ENCODE results near the gene TLCD4. TPM values are rescaled to one million over a fixed set of nuclear protein-coding genes. Genes with fewer than 3 reads are reported as not detected.

TLCD4 gene, protein sequence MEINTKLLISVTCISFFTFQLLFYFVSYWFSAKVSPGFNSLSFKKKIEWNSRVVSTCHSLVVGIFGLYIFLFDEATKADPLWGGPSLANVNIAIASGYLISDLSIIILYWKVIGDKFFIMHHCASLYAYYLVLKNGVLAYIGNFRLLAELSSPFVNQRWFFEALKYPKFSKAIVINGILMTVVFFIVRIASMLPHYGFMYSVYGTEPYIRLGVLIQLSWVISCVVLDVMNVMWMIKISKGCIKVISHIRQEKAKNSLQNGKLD
- polyA plus RNA-seq (ENCODE audit: insufficient read length in 3 of 3) = 1 to 10 TPM; 6.4 to 7.1 (median 7.0) TPM
- long read RNA-seq, donor 1, full-length matches to known transcripts = 1 of 1 reads
- long read RNA-seq, donor 1, partial matches to known transcripts = 0 of 1 reads
- long read RNA-seq, donor 1, other reads (novel, unspliced or antisense) = 0 of 1 reads
- long read RNA-seq, donor 2 = 0 reads
- long read RNA-seq, donor 3, full-length matches to known transcripts = 2 of 2 reads
- long read RNA-seq, donor 3, partial matches to known transcripts = 0 of 2 reads
- long read RNA-seq, donor 3, other reads (novel, unspliced or antisense) = 0 of 2 reads
- long read RNA-seq, donor 4, full-length matches to known transcripts = 3 of 3 reads
- long read RNA-seq, donor 4, partial matches to known transcripts = 0 of 3 reads
- long read RNA-seq, donor 4, other reads (novel, unspliced or antisense) = 0 of 3 reads
- long read RNA-seq, donor 5 = 0 reads
- long read RNA-seq, donor 6, full-length matches to known transcripts = 3 of 3 reads
- long read RNA-seq, donor 6, partial matches to known transcripts = 0 of 3 reads
- long read RNA-seq, donor 6, other reads (novel, unspliced or antisense) = 0 of 3 reads
- long read RNA-seq, donor 7, full-length matches to known transcripts = 2 of 2 reads
- long read RNA-seq, donor 7, partial matches to known transcripts = 0 of 2 reads
- long read RNA-seq, donor 7, other reads (novel, unspliced or antisense) = 0 of 2 reads
- long read RNA-seq, donor 8, full-length matches to known transcripts = 5 of 5 reads
- long read RNA-seq, donor 8, partial matches to known transcripts = 0 of 5 reads
- long read RNA-seq, donor 8, other reads (novel, unspliced or antisense) = 0 of 5 reads
- long read RNA-seq, donor 9, full-length matches to known transcripts = 1 of 1 reads
- long read RNA-seq, donor 9, partial matches to known transcripts = 0 of 1 reads
- long read RNA-seq, donor 9, other reads (novel, unspliced or antisense) = 0 of 1 reads
- long read RNA-seq, donor 10, full-length matches to known transcripts = 3 of 3 reads
- long read RNA-seq, donor 10, partial matches to known transcripts = 0 of 3 reads
- long read RNA-seq, donor 10, other reads (novel, unspliced or antisense) = 0 of 3 reads
- long read RNA-seq, donor 11, full-length matches to known transcripts = 1 of 1 reads
- long read RNA-seq, donor 11, partial matches to known transcripts = 0 of 1 reads
- long read RNA-seq, donor 11, other reads (novel, unspliced or antisense) = 0 of 1 reads
- long read RNA-seq, donor 12 = 0 reads
- long read RNA-seq, donor 13, full-length matches to known transcripts = 6 of 6 reads
- long read RNA-seq, donor 13, partial matches to known transcripts = 0 of 6 reads
- long read RNA-seq, donor 13, other reads (novel, unspliced or antisense) = 0 of 6 reads
- long read RNA-seq, donor 14, full-length matches to known transcripts = 3 of 3 reads
- long read RNA-seq, donor 14, partial matches to known transcripts = 0 of 3 reads
- long read RNA-seq, donor 14, other reads (novel, unspliced or antisense) = 0 of 3 reads
- long read RNA-seq, donor 15, full-length matches to known transcripts = 1 of 1 reads
- long read RNA-seq, donor 15, partial matches to known transcripts = 0 of 1 reads
- long read RNA-seq, donor 15, other reads (novel, unspliced or antisense) = 0 of 1 reads
- long read RNA-seq, donor 16, full-length matches to known transcripts = 4 of 4 reads
- long read RNA-seq, donor 16, partial matches to known transcripts = 0 of 4 reads
- long read RNA-seq, donor 16, other reads (novel, unspliced or antisense) = 0 of 4 reads

DNA sequence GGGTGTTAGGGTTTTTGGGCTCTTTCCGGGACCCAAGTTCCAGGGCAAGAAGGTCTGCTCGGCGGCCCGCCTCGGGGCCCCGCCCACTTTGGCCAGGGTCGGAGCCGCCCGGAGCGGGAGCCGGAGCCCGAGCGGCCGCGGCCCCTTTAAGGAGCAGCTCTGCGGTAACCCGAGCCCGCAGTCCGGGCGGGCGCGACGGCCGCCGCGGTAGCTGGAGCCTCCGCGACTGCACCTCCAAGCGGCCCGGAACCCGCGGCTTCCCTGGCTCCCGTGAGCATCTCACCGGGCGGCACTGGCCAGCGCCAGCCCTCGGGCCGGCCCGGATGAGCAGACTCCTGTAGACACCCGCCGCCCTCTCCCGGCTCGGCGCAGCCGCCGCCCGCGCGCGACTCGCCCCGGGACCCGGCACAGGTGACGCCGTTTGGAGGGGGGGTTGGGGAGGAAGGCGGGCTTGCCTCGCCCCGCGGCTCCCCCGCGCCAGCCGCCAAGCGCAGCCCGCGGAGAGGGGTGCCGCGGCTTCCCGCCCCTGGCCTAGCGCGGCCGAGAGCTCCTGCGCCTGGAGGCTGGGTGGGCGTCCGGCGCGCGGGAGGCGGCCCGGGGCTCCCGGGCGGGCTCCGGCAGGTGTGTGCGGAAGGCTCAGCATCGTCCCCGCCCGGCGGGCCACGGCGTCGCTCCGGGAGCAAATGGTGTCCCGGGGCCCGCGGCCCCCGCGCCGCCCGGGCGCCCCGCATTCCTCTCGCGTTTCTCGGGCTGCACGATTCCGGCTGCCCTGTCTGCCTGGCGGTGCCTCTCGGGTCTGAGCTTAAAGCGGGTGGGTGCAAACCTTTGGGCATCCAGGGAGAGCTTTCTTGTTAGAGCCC is at the start of gene TLCD4:
Gene TLCD4 (plus strand): TSS at position 149 of the 860 bp plus-strand sequence. CDS start 26,547 bp downstream, outside the sequence.
- DNase-seq (ENCODE audit: extremely low read depth in 1 of 11, low read depth in 9 of 11, low spot score in 4 of 11) = peak; percentile 31 to 64 (median 47)

DNA sequence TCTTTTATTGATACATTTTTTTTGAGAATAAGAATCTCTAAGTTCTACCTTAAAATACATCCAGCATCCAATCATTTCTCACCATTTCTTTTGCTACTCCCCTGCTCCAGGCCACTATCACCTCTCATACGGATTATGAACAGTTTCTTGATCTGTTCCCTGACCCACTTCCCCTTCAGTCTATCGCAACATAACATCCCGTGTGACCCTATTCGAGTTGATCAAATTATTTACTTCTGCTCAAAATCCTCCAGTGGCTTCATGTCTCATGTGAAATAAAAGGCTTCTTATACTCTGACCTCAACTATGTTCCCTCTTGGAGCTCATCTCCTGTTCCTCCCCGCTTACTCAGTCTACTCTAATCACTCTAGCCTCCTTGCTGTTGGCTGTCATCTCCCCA is 49.6 kb upstream of the TLCD4 start:
- no peak for DNase-seq (ENCODE audit: extremely low read depth in 1 of 11, low read depth in 9 of 11, low spot score in 4 of 11)

DNA sequence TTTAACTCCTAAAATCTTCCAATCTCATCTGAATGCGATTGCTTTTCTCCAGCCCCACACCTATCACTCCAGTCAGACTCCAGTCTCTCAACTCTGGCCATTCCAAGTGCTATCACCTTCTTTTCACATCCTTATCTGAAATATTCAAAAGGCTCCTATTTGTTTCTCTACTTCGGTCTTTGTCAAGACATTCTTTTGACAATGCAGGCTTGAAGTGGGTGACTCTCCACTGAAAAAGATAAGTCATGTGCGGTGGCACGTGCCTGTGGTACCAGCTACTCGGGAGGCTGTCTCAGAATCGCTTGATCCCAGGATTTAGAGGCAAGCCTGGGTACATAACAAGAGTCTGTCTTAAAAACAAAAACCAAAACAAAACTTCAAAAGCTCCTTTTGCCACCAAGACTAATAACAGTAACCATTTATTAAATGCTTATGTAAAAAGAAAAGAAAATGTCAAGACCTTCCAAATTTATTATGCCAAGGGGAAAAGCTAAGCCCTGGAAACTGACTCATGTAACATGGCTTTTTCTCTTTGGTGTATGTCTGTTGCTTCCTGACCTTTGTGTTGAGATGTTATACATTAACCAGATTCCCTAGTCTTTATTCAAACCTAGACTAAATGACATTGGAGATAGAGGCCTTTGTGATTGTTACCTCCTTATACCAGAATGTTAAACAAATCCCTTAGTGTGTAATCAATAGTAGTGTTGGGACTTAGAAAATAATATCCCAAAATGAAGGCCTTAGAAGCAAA is 48.0 kb upstream of the TLCD4 start:
- DNase-seq (ENCODE audit: extremely low read depth in 1 of 11, low read depth in 9 of 11, low spot score in 4 of 11) = no peak

DNA sequence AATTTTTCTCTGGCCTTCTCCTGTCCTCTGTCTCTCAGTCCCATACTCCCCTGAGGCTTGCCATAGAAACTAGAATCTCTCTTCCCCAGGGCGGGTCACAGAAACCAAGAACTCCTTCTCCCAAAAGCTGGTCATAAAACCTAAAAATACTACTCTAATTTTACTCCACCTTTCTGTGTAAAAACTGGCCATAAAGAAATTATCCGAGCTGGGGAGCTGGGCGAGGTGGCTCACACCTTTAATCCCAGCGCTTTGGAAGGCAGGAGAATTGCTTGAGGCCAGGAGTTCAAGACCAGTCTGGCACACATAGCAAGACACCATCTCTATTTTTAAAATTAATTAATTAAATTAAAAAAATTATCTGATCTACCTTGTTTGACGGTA is 47.5 kb upstream of the TLCD4 start:
- no peak for DNase-seq (ENCODE audit: extremely low read depth in 1 of 11, low read depth in 9 of 11, low spot score in 4 of 11)

DNA sequence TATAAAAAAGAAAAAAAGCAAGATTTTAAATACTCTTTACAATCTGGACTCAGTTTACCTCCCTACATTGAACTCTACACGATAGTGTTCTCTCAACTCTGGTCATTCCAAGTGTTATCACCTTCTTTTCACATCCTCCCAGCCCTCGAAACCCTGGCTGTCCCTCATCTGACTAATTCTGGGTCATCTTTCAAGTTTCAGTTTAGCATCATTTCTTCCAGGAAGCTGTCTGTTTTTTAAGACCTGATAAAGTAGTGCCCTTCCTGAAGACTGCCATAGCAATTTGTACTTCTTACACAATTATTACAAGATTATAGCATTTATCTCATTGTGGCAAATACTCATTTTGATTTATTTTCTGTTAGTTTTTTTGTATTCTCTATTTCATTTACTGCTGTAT is 45.6 kb upstream of the TLCD4 start:
- no peak for DNase-seq (ENCODE audit: extremely low read depth in 1 of 11, low read depth in 9 of 11, low spot score in 4 of 11)

DNA sequence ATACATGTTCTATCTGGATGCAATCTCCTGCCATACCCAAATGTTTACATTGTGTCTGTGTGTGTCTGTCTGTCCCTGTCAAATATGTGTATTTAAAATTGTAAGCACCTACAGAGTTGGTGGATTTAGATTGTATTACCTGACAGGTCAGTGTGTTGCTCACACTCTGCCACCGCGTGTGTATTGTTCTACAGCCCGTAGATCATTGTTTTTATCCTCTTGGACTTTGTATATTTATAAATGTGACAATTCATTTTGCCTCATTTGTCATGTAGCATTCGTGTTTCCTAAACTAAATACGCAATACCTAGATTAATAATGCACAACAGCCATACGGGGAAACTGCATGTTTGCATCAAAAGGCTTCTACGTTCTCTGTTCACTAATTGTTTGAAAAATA is 45.0 kb upstream of the TLCD4 start:
- no peak for DNase-seq (ENCODE audit: extremely low read depth in 1 of 11, low read depth in 9 of 11, low spot score in 4 of 11)

DNA sequence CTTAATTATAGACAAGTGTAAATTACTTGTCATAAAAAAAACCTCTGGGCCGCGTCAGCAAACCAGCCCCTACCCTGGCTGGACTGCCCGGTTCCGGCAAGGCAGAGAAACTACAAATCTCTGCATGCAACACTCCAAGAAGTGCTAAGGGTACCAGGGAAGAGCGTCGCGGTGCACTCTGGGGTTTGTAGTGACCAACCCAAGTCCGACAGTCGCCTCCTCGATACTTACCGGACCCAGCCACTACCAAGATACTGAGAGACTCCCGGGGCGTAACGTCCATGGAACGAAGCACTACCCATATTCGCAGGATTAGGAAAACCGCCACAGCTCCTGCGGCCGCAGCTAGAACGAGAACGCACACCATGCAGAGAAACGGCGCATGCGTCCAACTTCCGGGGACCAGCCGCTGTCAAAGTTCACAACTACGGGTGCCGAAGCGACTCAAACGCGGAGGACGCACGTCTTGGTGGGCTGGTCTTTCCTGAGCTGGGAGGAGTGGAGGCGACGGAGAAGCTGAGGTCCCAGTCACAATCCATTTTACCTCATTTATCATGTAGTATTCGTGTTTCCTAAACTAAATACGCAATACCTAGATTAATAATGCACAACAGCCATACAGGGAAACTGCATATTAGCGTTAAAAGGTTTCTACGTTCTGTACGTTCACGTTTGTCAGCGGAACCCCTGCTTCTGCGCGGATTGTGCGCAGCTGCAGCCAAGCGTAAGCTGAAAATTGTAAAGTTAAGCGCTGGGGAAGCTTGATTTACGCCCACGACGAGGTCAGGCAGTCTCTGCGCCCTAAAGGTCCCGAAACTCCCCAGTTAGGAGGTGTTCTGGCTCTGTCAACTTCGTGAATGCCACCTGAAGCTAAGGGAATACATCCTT is 44.4 kb upstream of the TLCD4 start, which contains the start of gene ALG14:
Gene ALG14 (minus strand): TSS at position 420 of the 888 bp plus-strand sequence. CDS start 53 bp downstream, at position 367.
- DNase-seq (ENCODE audit: extremely low read depth in 1 of 11, low read depth in 9 of 11, low spot score in 4 of 11) = peak; percentile 89 to 97 (median 95)

DNA sequence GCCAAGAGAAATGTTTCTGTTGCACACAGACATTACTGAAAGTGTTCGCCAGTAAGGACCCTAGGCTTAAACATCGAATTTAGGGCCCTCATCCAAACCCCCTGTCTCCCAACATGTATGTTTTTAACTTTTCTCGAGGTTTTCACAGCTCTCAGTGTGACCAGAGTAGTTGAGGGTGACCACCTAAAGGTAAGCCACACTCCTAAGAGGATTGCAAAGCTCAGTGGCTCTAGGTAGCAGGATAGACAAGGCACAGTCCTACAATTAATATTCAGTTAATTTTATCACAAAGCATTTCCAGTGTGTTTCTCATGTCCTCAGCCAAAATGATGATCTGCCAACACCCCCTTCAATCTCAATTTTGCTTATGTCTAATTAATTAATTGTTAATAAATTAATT is 43.7 kb upstream of the TLCD4 start:
- DNase-seq (ENCODE audit: extremely low read depth in 1 of 11, low read depth in 9 of 11, low spot score in 4 of 11) = no peak

DNA sequence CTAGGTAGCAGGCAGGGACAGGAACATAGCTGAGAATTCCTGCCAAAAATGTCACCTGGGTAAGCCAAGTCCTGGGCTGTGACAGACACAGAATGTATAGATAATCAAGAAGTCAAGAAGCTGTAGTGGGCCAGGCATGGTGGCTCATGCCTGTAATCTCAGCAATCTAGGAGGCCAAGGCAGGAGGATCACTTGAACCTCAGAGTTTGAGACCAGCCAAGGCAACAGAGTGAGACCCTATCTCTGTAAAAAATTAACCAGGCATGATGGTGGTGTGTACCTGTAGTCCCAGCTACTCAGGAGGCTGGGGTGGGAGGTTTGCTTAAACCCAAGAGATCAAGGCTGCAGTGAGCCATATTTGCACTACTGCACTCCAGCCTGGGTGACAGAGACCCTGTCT is 41.1 kb upstream of the TLCD4 start:
- DNase-seq (ENCODE audit: extremely low read depth in 1 of 11, low read depth in 9 of 11, low spot score in 4 of 11) = no peak

DNA sequence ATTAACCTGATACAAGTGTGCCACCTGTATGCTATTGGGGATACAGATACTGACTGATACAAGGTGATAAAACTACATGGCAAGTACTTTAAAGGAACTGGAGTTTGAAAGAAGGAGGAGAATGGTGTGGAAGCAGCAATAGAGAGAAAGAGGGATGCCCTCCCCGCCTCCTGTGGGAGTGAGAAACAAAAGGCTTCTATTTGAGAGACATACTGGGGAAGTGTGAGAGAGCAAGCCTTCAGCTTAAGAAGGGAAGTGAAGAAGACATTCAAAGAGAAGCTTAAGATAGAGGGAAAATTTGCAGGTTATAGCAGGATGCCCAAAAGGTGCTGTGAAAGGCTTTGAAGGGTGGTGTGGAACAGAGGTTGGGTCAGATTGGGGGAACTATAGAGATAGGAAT is 36.7 kb upstream of the TLCD4 start:
- no peak for DNase-seq (ENCODE audit: extremely low read depth in 1 of 11, low read depth in 9 of 11, low spot score in 4 of 11)

DNA sequence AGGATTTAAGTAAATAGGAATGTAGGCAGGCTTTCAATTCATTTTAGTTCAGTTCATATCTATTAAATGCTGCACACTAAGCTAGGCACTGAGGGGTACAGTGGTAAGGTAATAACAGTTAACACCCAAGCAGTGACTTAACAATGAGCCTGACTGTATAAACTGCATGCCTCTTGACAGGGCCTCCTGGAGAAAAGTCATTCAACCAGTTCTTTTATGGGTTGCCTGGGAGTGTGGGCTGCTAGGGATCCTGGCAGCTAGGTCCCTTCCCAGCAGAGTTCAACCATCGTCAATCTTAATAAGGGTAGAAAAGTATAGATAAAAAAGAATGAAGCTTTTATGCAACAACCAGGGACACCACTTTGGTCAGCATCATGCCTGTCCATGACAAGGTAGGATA is 36.3 kb upstream of the TLCD4 start:
- DNase-seq (ENCODE audit: extremely low read depth in 1 of 11, low read depth in 9 of 11, low spot score in 4 of 11) = no peak

DNA sequence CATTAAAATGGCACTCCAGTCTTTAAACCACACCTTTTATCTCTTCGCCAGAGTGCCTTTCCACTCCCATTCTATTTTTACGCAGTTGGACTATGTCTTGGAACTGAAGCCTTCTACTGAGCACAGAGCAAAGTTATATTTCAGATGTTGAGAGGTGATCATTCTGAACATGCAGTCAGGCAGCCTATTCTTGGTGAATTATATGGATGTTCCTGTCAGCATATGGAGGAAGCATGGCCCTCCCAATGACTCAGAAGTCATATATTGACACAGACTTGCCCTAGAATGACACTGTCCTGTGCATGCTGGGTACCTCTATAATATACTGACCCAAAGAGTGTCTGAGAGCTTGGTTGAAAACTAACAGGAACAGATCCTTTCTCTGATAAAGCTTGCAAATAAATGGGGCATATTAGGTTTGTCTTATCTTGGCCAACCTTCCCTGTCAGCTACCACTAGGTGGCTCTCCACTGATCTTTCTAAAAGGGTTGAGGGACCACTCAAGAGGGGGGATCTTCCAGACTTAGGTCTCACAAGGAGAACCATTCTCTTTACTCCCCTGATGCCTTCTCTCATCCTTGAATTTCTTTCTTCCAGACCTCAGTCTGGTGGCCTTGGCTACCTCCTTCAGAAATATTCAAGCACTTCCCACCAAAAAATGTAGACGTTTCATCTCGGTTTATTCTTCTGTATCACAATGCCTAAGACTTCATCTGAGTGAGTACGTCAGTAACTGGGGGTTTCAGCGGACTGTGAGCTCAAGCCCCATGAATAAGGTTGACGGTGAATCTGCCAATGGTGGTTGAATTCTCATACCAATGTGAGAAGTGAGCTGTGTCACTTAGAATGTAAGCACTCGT is 32.6 kb upstream of the TLCD4 start:
- peak in 2 of 11 donors; percentile 24 to 29 for DNase-seq (ENCODE audit: extremely low read depth in 1 of 11, low read depth in 9 of 11, low spot score in 4 of 11)

DNA sequence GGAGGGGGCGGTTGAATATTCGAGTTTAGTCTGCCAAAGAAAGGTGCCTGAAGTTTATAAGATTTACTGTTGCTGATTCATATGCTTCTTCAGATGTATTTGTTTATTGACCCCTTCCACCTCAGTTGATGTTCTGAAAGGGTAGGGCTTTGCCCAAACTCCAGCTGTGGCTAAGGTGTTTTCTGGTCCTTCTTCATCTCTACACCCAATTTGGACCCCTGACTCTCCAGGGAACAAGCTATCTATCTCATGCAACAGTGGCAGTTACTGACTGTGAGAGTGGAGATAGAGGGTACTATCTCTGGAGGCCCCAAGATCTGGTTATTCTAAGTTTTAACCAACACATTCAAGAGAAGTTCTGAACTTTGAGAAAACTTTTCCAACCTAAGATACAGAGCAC is 31.8 kb upstream of the TLCD4 start:
- DNase-seq (ENCODE audit: extremely low read depth in 1 of 11, low read depth in 9 of 11, low spot score in 4 of 11) = no peak

DNA sequence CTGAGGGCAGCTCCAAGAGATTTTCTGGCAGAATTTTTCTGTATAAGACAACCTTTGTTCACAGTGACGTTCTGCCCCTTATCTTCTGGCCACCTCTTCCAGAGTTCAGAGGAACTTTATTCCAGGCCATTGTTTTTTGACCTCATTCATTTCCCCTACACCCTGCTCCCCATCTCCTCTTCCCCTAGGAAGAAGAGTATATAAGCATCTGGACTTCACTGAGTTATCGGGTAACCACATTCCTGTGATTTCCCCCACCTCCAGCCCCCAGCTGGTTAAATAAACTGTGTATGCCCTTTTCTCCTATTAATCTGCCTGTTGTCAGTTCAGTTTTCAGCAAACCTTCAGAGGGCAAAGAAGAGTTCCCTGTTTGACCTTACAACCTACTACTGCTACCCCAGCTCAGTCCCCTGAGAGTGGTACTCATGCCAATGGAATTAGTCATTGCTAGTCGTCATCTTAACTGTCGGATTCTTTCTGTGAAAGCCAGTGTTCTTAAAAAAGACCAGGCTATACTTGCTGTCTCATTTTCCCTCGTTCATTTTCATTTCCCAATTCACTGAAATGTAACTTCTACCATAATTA is 30.1 kb upstream of the TLCD4 start:
- peak in 1 of 11 donors; percentile 4 for DNase-seq (ENCODE audit: extremely low read depth in 1 of 11, low read depth in 9 of 11, low spot score in 4 of 11)
